ENCODE measurements around the gene FOXJ1. TPM values are rescaled to one million over a fixed set of nuclear protein-coding genes. Genes with fewer than 3 reads are reported as not detected.

Gene FOXJ1
- total and polyA plus RNA-seq, 9 donors = 0.23 to 168 (median 5.8) TPM; not detected in 2

- Histone ChIP-seq H3K9me3 (no peaks in the 10 kb centered on the region), H3K4me3 (no peak overlapping the region), H3K27me3 (peaks cover 2% of the 10 kb centered on the region), H3K4me1 (ENCODE audit: insufficient read depth) (peaks cover 2% of the 10 kb centered on the region), H3K36me3 (no peaks in the 10 kb centered on the region), H3K27ac (no peak overlapping the region)
- intact Hi-C loops (cut with DNase I) = no loop called here
- 73 to 74% (median 73%) methylated on average over 8 of the region's 8 CpGs for WGBS, 3 donors
- no peak for DNase-seq
- TF ChIP-seq CTCF (IDR thresholded peaks at IDR 0.05) (no peak), EP300 (IDR thresholded peaks at IDR 0.05) (no peak), POLR2A (IDR thresholded peaks at IDR 0.05) (no peak)
Observed at GRCh38 chr17:76135810-76136188, 5.2 kb downstream of the FOXJ1 start.

DNA sequence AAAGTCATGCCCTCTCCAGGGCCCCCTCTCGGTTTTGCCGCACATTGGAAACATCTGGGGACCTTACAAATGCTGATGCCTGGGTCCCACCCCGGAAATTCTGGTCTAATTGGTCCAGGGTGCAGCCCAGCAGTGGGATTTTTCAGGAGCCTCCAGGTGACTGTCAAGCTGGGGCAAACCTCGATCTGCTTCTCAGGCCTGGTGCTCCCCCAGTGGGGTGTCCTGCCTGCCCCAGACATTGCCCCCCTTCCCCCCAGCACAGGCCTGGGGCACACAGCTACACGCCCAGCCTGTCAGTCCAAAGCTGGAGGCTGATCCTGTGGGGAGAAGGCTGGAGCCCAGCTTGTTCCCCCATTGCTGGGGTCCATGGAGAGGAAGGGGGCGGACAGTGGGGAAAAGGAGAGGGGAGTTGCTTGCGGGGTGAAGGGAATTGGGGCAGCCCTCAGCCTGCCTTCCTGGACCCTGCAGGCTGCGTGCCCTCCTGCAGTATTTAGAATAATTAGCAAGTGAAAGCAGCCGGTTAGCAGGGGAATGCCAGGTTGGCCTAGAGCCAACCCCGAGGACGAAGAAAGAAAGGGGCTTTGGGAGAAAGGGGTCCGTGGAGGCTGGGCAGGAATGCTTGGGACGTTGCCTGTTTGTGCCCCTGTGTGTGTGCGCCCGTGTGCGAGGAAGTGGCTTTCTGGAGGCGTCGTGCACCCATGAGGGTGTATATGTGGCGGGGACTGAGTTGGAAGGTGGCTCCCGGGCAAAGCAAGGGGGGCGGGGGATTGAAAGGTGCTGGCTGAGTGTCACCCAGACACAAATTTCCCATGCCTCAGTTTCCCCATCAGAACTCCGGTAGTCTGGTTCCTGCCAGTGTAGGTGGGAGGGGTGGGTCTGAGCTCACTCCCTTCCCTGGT lies 5.9 kb downstream of the FOXJ1 start:
- no peak for TF ChIP-seq POLR2A (IDR thresholded peaks at IDR 0.05)
- intact Hi-C loops (cut with DNase I) = no loop called here
- H3K27me3 ChIP-seq = peaks cover 2% of the 10 kb centered on the region
- peaks cover under 1% of the 10 kb centered on the region for H3K4me1 ChIP-seq (ENCODE audit: insufficient read depth)
- WGBS, 3 donors = 39 to 48% (median 41%) methylated on average over 22 of the region's 22 CpGs
- no peak overlapping the region for H3K27ac ChIP-seq
- H3K9me3 ChIP-seq = no peaks in the 10 kb centered on the region
- no peaks in the 10 kb centered on the region for H3K36me3 ChIP-seq
- no peak for DNase-seq
- H3K4me3 ChIP-seq = no peak overlapping the region

GRCh38 chr17:76132574-76133338 lies 8.3 kb downstream of the FOXJ1 start:
- peaks cover 2% of the 10 kb centered on the region for H3K27me3 ChIP-seq
- no peak for DNase-seq
- no peaks in the 10 kb centered on the region for H3K36me3 ChIP-seq
- no peaks in the 10 kb centered on the region for H3K4me1 ChIP-seq (ENCODE audit: insufficient read depth)
- no peak for TF ChIP-seq POLR2A (IDR thresholded peaks at IDR 0.05)
- TF ChIP-seq EP300 (IDR thresholded peaks at IDR 0.05) = no peak
- no peak for TF ChIP-seq CTCF (IDR thresholded peaks at IDR 0.05)
- H3K27ac ChIP-seq = no peak overlapping the region
- H3K9me3 ChIP-seq = no peaks in the 10 kb centered on the region
- intact Hi-C loops (cut with DNase I) = no loop called here
- WGBS, 3 donors = 34 to 36% (median 34%) methylated on average over 14 to 21 of the region's 21 CpGs
- H3K4me3 ChIP-seq = no peak overlapping the region

DNA sequence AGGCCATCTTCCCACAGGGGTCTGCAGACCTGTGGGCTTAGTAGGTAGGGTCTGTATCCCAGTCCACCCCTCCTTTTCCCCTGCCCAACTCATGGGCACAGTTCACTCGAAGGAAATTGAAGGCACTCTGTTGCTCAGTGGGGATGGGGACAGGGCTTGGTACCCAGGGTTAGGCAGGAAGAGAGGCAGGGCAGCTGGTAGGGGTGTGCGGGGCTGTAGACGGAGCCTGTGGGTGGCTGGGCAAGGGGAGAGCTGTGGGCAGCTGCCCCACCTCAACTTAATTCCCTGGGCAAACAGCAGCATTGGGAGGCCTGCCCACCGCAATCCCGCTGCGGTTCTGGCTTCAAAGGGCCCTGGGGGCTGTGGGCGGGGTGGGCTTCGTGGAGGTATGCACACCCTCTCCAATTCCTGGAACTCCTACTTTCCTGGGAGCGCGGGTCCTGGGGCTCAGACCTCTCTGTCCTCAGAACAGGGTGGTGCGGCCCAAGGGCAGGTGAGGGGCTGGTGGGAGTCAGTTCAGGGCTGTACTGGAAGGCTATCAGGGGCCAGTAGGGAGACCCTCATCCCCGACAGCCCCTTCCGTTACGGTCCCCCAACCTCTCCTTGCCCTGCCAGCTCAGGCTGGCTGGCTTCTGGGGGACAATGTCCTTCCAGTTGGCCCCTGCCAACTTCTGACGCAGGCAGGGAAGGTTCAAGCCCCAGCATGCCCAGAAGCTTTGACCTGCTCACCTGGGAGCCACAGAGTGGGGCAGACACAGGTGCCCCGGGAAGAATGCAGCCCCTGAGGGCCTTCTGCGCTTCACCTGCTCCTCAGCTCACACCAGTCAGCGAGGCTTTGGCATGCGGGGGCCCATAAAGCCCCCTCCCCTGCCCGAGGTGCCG lies 9.1 kb downstream of the FOXJ1 start:
- Histone ChIP-seq H3K4me3 (no peak overlapping the region), H3K9me3 (no peaks in the 10 kb centered on the region), H3K27me3 (no peaks in the 10 kb centered on the region), H3K4me1 (ENCODE audit: insufficient read depth) (no peaks in the 10 kb centered on the region), H3K27ac (no peak overlapping the region), H3K36me3 (no peaks in the 10 kb centered on the region)
- DNase-seq = no peak
- WGBS, 3 donors = 50 to 69% (median 58%) methylated on average over 18 to 21 of the region's 21 CpGs
- intact Hi-C loops (cut with DNase I) = no loop called here
- TF ChIP-seq POLR2A (IDR thresholded peaks at IDR 0.05) = no peak

- Histone ChIP-seq H3K27me3 (no peaks in the 10 kb centered on the region), H3K4me1 (ENCODE audit: insufficient read depth) (no peaks in the 10 kb centered on the region), H3K9me3 (no peaks in the 10 kb centered on the region), H3K4me3 (no peak overlapping the region), H3K36me3 (no peaks in the 10 kb centered on the region), H3K27ac (no peak overlapping the region)
- TF ChIP-seq CTCF (IDR thresholded peaks at IDR 0.05) = no peak
- TF ChIP-seq EP300 (IDR thresholded peaks at IDR 0.05) = no peak
- no peak for TF ChIP-seq POLR2A (IDR thresholded peaks at IDR 0.05)
- intact Hi-C loops (cut with DNase I) = no loop called here
- DNase-seq = no peak
- 54 to 69% (median 68%) methylated on average over 21 of the region's 21 CpGs for WGBS, 3 donors
Observed at GRCh38 chr17:76131051-76131691, 9.9 kb downstream of the FOXJ1 start.

Measured in ovary (tissue), 9 donors.